RPMI8226 (cell line): ENCODE results near the gene RFPL2.
A peak's percentile ranks its signal among the peaks of the same experiment; 100 is the strongest.
"Not testable (repeated sequence)": the region's sequence is repeated elsewhere in the genome, so short reads cannot be mapped to it uniquely, and the experiment has no call there.

Experiments
- DNase-seq: peaks from one replicate; pipeline ENCODE4 v3.0.0-alpha.2; 2015

RFPL2 gene

DNA sequence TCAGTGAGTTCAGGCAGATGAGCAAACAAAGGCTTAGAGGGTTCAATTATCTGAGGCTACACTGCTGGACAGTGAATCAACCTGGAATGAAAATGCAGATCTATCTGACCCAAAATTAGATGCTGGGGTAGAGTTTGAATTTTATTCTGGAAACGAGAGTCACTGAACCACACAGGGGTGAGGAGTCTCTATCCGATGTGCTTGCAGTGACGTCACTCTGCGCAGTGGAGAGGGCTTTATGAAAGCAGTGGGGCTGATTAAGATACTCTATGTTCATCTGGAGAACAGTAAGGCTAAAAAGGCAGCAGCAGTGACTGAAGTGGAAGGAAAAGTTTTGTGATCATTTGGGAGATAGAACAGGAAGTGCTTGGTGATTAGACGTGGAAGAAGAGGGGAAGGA, 44.5 kb downstream of the RFPL2 start:
- not testable (repeated sequence) for DNase-seq

DNA sequence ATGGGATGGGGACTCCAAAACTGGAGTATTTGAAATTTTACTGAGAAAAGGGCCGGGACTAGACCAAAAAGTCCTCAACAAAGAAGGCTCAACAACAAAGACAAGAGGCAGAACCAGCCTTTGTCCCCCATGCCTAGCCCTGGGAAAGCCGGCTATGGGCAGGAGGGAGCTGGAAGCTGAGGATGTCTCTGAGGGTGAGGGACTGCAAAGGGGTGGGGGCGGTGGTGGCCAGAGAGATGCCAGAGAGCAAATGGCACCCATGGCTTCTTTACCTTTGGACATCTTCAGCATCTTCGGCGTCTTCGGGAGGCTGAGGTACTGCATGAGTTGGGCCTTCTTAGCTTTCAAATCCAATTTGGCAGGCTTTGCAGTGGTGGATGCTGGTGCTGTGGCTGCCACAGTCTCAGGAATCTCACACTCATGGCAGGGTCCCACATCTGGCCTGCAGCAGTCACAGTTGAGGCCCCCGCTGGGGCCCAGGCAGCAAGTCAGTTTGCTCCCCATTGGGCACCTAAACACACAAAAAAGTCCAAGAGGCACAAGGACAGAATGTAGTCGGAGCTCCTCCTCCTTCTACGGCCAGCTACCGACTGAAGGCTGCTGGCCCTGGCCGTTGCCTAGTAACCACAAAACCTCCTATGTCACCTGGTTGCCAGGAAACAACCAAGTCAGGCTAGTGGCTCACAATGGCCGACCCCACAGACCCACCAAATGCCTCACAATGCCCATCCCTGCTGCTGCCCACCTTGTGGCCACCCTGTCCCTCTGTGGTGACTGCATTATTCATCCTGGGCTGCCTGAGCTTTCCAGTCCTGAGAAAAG, 46.0 kb downstream of the RFPL2 start, which contains the start of gene C22orf42:
TSS of gene C22orf42 (minus strand) at position 592 of the 822 bp plus-strand sequence. CDS start at position 504, 88 bp downstream.
- no peak for DNase-seq

DNA sequence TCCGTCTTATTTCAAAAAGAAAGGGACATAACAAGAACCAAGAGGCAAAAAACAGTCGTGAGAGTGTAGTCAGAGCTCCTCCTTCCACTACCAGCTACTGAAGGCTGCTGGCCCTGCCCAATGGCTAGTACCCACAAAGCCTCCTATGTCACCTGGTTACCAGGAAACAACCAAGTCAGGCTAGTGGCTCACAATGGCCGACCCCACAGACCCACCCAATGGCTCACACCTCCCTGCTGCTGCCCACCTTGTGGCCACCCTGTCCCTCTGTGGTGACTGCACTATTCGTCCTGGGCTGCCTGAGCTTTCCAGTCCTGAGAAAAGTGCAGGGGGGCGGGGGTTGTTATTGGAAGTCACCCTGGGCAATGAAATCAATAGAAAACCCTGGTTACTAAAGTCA, 47.2 kb downstream of the RFPL2 start:
- DNase-seq: not testable (repeated sequence)

DNA sequence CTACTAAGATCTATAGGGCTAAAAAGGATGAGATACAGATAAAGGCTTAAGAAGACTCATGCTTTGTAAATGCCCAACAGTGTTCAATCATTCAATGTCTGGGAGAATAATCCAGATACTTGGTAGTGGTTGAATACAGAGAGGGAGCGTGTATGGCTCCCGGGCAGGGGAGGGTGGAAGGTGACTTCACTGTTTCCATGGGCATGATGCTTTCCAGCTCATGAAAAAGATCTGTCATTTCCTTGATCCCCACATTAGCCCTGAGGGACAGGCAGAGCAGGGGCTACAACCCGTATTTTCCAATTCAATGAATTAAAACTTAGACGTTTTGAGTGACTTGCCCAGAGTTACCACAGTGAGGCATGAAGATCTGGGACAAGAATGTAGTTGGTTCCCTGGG, 50.1 kb downstream of the RFPL2 start:
- not testable (repeated sequence) for DNase-seq

DNA sequence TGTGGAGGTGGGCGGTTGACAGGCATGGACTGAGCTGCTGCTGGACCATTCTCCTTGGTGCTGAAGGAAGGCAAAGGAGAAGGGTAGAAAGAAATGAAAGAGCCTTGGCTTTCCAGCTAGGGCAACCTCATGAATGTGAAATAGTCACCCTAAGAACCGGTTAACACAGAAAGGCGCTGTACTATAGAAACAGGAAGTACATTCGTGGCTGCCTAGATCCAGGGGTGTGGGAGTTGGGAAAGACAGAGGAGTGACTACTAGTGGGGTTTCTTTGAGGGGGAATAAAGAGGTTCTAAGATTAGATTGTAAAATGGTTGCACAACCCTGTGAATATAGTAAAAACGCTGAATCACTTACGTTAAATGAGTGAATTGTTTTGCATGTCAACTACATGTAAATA, 53.2 kb downstream of the RFPL2 start:
- DNase-seq: not testable (repeated sequence)

DNA sequence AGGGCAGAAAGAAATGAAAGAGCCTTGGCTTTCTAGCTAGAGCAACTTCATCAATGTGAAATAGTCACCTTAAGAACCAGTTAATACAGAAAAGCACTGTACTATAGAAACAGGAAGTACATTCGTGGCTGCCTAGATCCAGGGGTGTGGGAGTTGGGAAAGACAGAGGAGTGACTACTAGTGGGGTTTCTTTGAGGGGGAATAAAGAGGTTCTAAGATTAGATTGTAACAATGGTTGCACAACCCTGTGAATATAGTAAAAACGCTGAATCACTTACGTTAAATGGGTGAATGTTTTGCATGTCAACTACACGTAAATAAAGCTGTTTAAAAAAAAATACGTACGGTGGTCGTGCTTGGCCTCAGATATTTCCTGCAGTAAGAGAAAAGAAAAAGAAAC, 54.2 kb downstream of the RFPL2 start:
- not testable (repeated sequence) for DNase-seq

DNA sequence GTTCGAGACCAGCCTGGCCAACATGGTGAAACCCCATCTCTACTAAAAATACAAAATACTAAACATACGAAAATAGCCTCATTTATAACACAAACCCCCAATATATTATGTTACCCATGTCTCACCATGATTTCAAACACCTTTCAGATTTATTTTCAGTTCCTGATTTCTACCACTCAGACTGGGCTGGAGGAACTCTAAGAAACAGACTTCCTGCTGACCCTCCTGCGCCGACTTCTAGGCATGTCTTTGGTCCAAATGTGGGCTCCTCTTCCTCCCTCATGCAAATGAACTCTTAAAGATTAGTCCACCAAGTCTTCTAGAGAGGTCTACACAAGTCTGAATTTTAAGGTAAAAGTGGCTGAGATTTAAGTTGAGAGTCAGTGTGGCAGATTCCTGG, 56.5 kb downstream of the RFPL2 start:
- DNase-seq: not testable (repeated sequence)

DNA sequence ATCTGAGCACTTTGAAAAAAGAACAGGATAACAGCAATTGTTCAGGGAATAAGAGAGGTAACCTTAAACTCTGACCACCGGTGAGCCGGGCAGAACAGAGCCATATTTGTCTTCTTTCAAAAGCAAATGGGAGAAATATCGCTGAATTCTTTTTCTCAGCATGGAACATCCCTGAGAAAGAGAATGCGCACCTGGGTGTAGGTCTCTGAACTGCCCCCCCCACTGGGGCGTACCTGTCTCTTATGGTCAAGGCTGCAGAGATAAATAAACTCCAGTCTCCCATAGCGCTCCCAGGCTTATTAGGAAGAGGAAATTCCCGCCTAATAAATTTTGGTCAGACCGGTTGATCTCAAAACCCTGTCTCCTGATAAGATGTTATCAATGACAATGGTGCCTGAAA, 57.7 kb downstream of the RFPL2 start:
- DNase-seq: not testable (repeated sequence)

DNA sequence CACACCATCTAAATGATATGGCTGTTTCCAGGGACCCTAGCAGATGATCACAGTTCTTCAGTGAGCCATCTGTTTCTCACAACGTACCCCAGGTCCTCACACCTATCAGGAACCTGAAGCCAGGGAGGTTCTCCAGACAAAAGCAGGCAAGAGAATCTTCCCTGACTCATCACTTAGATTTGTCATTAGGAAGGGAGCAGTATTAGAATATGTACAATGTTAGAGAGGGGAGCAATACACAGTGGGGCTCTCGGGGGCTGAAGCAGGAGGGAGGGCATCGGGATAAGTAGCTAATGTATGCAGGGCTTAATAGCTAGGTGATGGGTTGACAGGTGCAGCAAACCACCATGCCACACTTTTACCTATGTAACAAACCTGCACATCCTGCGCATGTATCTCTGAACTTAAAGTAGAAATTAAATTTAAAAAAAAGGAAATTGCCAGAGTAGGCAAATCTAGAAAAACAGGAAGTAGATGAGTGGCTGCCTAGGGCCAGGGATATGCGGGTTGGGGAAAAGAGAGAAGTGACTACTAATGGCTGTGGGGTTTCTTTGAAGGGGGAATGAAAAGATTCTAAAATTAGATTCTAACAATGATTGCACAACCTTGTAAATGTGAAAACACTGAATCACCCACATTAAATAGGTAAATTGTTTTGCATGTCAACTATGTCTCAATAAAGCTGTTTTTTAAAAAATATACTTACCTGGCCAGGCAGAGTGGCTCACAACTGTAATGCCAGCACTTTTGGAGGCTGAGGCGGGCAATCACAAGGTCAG, 60.2 kb downstream of the RFPL2 start:
- DNase-seq: peak; percentile 66

DNA sequence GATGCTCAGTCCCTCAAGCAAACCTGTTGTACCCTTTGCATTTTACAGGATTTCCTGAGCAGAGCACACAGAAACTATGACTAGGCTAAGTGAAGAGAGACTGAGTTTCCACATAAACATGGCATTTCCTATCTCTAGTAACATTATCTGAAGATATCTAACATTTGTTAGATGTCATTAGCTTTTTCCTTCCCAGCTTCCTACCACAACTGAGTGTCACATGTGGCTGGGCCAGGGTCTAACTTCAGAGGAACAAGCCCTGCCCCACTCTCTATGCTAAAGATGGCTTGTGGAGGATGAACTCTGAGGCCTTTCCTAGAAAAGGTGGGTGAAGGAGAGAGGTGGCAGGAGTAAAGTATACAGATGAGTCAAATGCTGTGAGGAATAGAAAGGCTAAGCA, 62.3 kb downstream of the RFPL2 start:
- DNase-seq: no peak

DNA sequence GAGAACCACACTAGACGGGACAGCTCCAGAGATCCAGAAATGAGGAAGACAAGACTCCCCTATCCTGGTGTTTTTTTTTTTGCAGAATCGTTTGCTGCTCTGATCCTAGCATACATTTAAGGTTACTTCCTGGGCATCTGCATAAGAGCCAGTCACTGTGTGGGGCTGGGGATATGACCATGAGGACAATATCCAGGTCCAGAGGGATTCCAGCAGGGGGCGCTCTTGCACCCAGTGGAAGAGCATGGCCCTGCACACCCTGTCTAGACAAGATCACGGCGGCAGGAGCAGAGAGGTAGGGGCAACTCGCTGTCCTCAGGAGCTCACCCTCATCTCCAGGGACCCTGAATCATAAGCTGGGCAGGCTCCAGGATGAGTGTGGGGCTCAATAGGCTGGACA, 64.2 kb downstream of the RFPL2 start:
- not testable (repeated sequence) for DNase-seq
